ENCODE results near the gene IRGQ. TPM values are rescaled to one million over a fixed set of nuclear protein-coding genes. Genes with fewer than 3 reads are reported as not detected.

Gene IRGQ
- total RNA-seq, 1 experiment from 2014 or later = 24.1 TPM

- Histone ChIP-seq H3K79me1 (ENCODE audit: insufficient read depth, low read depth, low read length, poor library complexity, severe bottlenecking) (no peaks in the 10 kb centered on the region), H4K8ac (replicated peaks; ENCODE audit: insufficient read length, low read depth, low read length) (no peak overlapping the region), H3K9me3 (ENCODE audit: control insufficient read depth, low read depth, low read length) (no peaks in the 10 kb centered on the region), H2AK5ac (ENCODE audit: insufficient read length, low read length) (no peak overlapping the region), H2BK15ac (ENCODE audit: low read depth, low read length) (no peak overlapping the region), H4K91ac (ENCODE audit: insufficient read length, low read depth, low read length) (no peak overlapping the region), H2BK5ac (ENCODE audit: insufficient read length, low read length) (no peak overlapping the region), H4K20me1 (ENCODE audit: control insufficient read depth, insufficient read depth, insufficient read length) (no peaks in the 10 kb centered on the region), H3K23ac (ENCODE audit: insufficient read length, low read depth, low read length) (no peak overlapping the region), H3K4me1 (ENCODE audit: insufficient read depth, low read length) (0 out of 2 replicates have a peak, but pooled peaks cover 3% of the 10 kb centered on the region), H2BK20ac (ENCODE audit: low read depth, low read length, poor library complexity, severe bottlenecking) (no peak overlapping the region), H3K27ac (ENCODE audit: insufficient read length, low read depth, low read length) (no peak overlapping the region), H2BK120ac (ENCODE audit: low read depth, low read length, poor library complexity, severe bottlenecking) (no peak overlapping the region), H3K56ac (ENCODE audit: insufficient read length, low read depth, low read length) (no peak overlapping the region), H3K14ac (ENCODE audit: insufficient read depth, low read length) (no peak overlapping the region), H2AFZ (ENCODE audit: low read length) (no peak overlapping the region), H3K9ac (ENCODE audit: extremely low read depth, insufficient read length, low read length) (no peak overlapping the region), H3K27me3 (ENCODE audit: insufficient read depth, low read length) (no peaks in the 10 kb centered on the region), H3K23me2 (ENCODE audit: insufficient read length, low read depth, low read length, poor library complexity, severe bottlenecking) (peaks cover 20% of the 10 kb centered on the region), H3K79me2 (ENCODE audit: insufficient read depth, low read length) (peaks cover 4% of the 10 kb centered on the region; the same call in 1 of the 2 replicates), H4K5ac (ENCODE audit: insufficient read length, low read depth, low read length) (no peak overlapping the region), H2BK12ac (ENCODE audit: insufficient read length, low read depth, low read length) (no peak overlapping the region), H3T11ph (ENCODE audit: low read length) (no peak overlapping the region), H3K18ac (ENCODE audit: insufficient read length, low read depth, low read length) (no peak overlapping the region), H3K4ac (ENCODE audit: low read depth, low read length) (no peak overlapping the region), H3K4me2 (ENCODE audit: insufficient read depth, insufficient read length, low read length) (no peak overlapping the region)
- no peak for DNase-seq
- peaks cover 4 to 31% (median 20%) of the 10 kb centered on the region in 3 experiments for H3K36me3 Mint-ChIP-seq (ENCODE audit: insufficient read depth in 1 of 3, low read depth in 3 of 3)
- H3K4me3 Mint-ChIP-seq = 0 out of 5 replicates have a peak overlapping the region, but pooled peaks of 1 of the 2 experiments have one; percentile 95
- WGBS (ENCODE audit: extremely low coverage, insufficient read length, low lambda C conversion rate) = no CpG with 5 or more reads among the region's 19 CpGs
- no peaks in the 10 kb centered on the region for H3K27me3 Mint-ChIP-seq (ENCODE audit: low read depth)
- no peak for TF ChIP-seq CTCF (conservative IDR thresholded peaks at IDR 0.05)
- H3K9me3 Mint-ChIP-seq = no peaks in the 10 kb centered on the region; a peak in 1 of 5 replicates
- peak overlapping the region in 1 of 3 experiments; percentile 97; a peak in 2 of 7 replicates for H3K27ac Mint-ChIP-seq
- peaks cover 18 to 24% of the 10 kb centered on the region in 2 experiments for H3K4me1 Mint-ChIP-seq
Observed at GRCh38 chr19:43598445-43599240, 2.7 kb upstream of the IRGQ start.
